ENCODE results near the gene SRD5A1.

Gene SRD5A1

DNA sequence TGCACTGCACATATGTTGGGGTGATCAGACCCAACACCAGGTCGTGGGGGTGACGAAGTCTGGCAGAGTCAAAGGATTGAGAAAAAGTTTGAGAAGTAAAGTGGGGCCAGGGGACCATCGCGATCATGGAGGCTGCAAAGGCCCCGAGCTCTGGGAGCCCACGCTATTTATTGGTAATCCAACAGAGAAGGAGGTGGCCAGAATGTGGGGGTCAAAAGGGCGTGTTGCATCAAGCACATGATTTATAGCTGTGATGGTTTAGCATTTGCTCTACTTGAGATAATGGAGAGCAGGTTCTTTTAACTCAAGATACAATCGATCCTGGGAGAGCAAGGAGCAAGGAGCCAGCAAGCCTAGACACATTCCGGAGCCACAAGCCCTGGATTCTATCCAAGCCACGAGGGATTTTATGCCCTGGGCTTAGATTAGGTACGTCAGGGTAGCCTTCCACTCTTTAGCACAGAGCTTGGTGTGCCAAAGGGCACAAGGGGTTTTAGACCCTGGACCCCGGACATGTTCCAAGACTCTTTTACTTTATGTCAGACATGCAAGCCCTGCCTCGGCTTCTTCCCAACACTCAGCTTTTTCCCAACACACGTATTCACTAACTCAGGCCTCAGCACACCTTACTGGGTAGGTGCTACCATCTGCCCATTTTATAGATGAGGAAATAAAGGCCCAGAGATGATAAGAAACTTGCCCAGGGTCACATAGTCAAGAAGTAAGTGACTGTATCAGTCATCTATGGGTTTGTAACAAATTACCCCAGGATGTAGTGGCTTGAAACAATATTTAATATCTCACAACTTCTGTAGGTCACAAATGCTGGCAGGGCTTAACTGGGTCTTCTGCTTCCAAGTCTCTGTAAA is 39.9 kb upstream of the SRD5A1 start:
- Histone ChIP-seq H3K27ac (no peak overlapping the region), H3K36me3 (peaks cover 0 to 28% (median 15%) of the 10 kb centered on the region in 3 donors), H3K27me3 (no peaks in the 10 kb centered on the region), H3K4me3 (no peak overlapping the region), H3K4me1 (peaks cover 0 to 9% (median 7%) of the 10 kb centered on the region in 4 donors), H3K9me3 (no peaks in the 10 kb centered on the region)
- no peak for DNase-seq
- intact Hi-C loops (cut with DNase I; ENCODE audit: low total_unique reads) = no loop called here
- TF ChIP-seq, protein P1, sequence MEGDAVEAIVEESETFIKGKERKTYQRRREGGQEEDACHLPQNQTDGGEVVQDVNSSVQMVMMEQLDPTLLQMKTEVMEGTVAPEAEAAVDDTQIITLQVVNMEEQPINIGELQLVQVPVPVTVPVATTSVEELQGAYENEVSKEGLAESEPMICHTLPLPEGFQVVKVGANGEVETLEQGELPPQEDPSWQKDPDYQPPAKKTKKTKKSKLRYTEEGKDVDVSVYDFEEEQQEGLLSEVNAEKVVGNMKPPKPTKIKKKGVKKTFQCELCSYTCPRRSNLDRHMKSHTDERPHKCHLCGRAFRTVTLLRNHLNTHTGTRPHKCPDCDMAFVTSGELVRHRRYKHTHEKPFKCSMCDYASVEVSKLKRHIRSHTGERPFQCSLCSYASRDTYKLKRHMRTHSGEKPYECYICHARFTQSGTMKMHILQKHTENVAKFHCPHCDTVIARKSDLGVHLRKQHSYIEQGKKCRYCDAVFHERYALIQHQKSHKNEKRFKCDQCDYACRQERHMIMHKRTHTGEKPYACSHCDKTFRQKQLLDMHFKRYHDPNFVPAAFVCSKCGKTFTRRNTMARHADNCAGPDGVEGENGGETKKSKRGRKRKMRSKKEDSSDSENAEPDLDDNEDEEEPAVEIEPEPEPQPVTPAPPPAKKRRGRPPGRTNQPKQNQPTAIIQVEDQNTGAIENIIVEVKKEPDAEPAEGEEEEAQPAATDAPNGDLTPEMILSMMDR (IDR thresholded peaks at IDR 0.05) = no peak

DNA sequence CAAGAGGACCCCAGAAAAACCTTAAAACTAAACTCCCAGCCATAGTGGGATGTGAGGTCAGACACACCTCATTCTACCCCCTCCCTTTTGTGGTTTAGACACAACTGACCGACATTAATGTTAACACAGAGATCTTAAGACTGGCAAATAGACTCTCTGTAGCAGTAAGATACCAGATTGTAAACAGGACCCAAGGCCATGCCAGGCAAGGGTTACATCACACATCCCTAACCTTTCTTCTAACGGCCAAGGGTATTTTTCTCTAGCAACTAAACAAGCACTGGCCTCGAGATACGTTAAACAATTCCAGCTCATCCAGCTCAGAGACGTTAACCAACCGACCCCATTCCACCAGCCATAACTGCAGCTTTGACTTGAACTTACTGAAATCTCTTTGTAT is 39.2 kb upstream of the SRD5A1 start:
- H3K4me3 ChIP-seq = no peak overlapping the region
- no peaks in the 10 kb centered on the region for H3K27me3 ChIP-seq
- peaks cover 0 to 14% (median 8%) of the 10 kb centered on the region in 4 donors for H3K4me1 ChIP-seq
- H3K36me3 ChIP-seq = peaks cover 0 to 35% (median 21%) of the 10 kb centered on the region in 3 donors
- H3K9me3 ChIP-seq = no peaks in the 10 kb centered on the region
- intact Hi-C loops (cut with DNase I; ENCODE audit: low total_unique reads) = no loop called here
- DNase-seq = no peak
- TF ChIP-seq, protein P1 (IDR thresholded peaks at IDR 0.05) = no peak
- no peak overlapping the region for H3K27ac ChIP-seq

DNA sequence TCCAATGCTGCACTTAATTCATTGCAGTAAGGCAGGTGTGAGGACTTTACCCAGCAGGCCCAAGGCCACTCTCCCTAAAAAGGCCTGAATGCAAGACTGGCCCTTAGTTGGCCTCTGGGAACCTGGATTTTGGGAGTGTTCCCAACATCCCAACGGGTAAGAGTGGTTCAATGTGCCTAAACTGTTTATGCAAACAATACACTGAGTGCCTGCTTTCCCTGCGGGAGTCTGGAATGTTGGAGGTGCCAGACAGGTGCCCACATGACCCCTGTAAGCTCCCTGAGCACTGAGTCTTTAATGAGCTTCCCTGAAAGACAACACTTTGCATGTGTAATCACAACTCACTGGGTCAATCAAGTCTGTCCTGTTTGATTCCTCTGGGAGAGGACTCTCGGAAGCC is 37.8 kb upstream of the SRD5A1 start:
- no peak overlapping the region for H3K4me3 ChIP-seq
- no peak for DNase-seq
- intact Hi-C loops (cut with DNase I; ENCODE audit: low total_unique reads) = no loop called here
- peaks cover 0 to 14% (median 8%) of the 10 kb centered on the region in 4 donors for H3K4me1 ChIP-seq
- no peaks in the 10 kb centered on the region for H3K27me3 ChIP-seq
- no peaks in the 10 kb centered on the region for H3K9me3 ChIP-seq
- TF ChIP-seq, protein P1 (IDR thresholded peaks at IDR 0.05) = no peak
- H3K36me3 ChIP-seq = peaks cover 9 to 47% (median 35%) of the 10 kb centered on the region in 3 donors
- H3K27ac ChIP-seq = no peak overlapping the region

DNA sequence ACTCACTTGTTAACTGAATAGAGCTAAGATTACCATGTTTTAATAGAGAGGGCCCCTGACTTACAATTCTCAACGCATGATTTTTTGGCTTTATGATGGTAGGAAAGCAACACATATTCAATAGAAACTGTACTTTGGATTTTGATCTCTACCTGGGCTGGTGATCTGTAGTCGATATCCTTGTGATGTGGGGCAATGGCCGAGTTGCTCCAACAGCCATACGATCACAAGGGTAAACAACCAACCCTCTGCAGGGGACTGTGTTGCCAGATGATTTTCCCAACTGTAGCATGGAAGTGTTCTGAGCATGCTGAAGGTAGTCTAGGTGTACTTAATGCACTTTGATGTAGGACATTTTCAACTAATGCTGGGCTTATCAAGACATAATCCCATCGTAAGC is 36.9 kb upstream of the SRD5A1 start:
- TF ChIP-seq, protein P1 (IDR thresholded peaks at IDR 0.05) = no peak
- Histone ChIP-seq H3K27ac (no peak overlapping the region), H3K4me1 (peaks cover 0 to 14% (median 8%) of the 10 kb centered on the region in 4 donors), H3K27me3 (no peaks in the 10 kb centered on the region), H3K4me3 (no peak overlapping the region), H3K36me3 (peaks cover 16 to 57% (median 44%) of the 10 kb centered on the region in 3 donors), H3K9me3 (no peaks in the 10 kb centered on the region)
- intact Hi-C loops (cut with DNase I; ENCODE audit: low total_unique reads) = no loop called here
- DNase-seq = no peak

DNA sequence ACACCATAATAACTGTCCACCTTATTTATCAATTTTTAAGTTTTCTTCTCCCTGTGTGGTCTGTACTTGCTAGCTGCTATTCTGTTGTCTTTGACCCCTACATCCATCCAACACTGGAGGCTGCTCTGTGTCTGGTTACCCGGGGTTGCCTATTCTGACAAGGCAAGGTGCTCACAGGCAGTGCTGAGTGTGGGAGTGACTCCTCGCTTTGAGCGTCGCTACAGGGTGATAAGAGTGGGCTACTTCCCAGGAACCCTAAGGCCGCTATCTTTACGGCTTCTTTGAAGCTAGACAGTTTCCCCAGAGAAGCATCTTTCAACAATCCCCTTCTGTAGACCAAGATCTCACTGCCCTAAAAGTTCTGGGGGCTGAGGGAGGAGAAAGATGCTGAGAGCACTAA is 35.7 kb upstream of the SRD5A1 start:
- H3K4me3 ChIP-seq = no peak overlapping the region
- H3K36me3 ChIP-seq = peaks cover 27 to 69% (median 55%) of the 10 kb centered on the region in 3 donors
- H3K9me3 ChIP-seq = no peaks in the 10 kb centered on the region
- peaks cover 0 to 14% (median 8%) of the 10 kb centered on the region in 4 donors for H3K4me1 ChIP-seq
- TF ChIP-seq, protein P1 (IDR thresholded peaks at IDR 0.05) = no peak
- no peak for DNase-seq
- intact Hi-C loops (cut with DNase I; ENCODE audit: low total_unique reads) = no loop called here
- H3K27me3 ChIP-seq = no peaks in the 10 kb centered on the region
- peak overlapping the region; percentile 64 to 69 for H3K27ac ChIP-seq

Measured in tibial artery (tissue), 4 donors.